PC-9 (cell line): ENCODE data around the gene VPS16. TPM values are rescaled to one million over a fixed set of nuclear protein-coding genes. Genes with fewer than 3 reads are reported as not detected.
"Not testable (repeated sequence)": the region's sequence is repeated elsewhere in the genome, so short reads cannot be mapped to it uniquely, and the experiment has no call there.

ENCODE experiments used
- BruUV-seq: library from RNA; stranded (reverse); fragments of 400-500 nt; replicated peaks from 2 replicates; lab custom pipeline; 2021; lab: Mats Ljungman, UMichigan
- CTCF ChIA-PET: fragments of 300-600 bp; sonication (Branson Sonifier 250); formaldehyde crosslinking; loops from one replicate; lab custom pipeline; 2022; ENCODE audit warnings: antibody characterized with exemption; lab: Charles Lee
- POLR2A ChIA-PET: fragments of 300-600 bp; sonication (Branson Sonifier 250); formaldehyde crosslinking; loops from one replicate; lab custom pipeline; 2022; ENCODE audit warnings: antibody characterized with exemption; ENCODE audit not compliant: unreplicated experiment; lab: Charles Lee
- DNase-seq, 2 experiments: peaks; one replicate each; pipeline versions ENCODE4 v3.0.0 to v3.0.0-alpha.2; 2015 to 2022; ENCODE audit warnings: mixed read lengths in 1 of 2
- H2AFZ ChIP-seq: fragments of 200-600 bp; sonication (generic); 2 replicates; pipeline ENCODE4 v1.8.1; 2017; ENCODE audit warnings: antibody characterized with exemption
- H3F3A ChIP-seq: fragments of 200-600 bp; sonication (generic); 2 replicates; pipeline ENCODE4 v1.8.1; 2017; ENCODE audit warnings: antibody characterized with exemption, mild to moderate bottlenecking, low read depth; ENCODE audit not compliant: insufficient read depth
- H3K27ac ChIP-seq: fragments of 200-600 bp; sonication (generic); 2 replicates; pipeline ENCODE4 v1.6.1; 2016; ENCODE audit warnings: mixed run types
- H3K27me3 ChIP-seq: fragments of 200-600 bp; sonication (generic); 2 replicates; pipeline ENCODE4 v1.6.1; 2016; ENCODE audit warnings: low read depth, mixed run types; ENCODE audit not compliant: insufficient read depth
- H3K36me3 ChIP-seq: fragments of 200-600 bp; sonication (generic); 2 replicates; pipeline ENCODE4 v1.6.1; 2016; ENCODE audit warnings: low read depth, mixed run types
- H3K4me1 ChIP-seq: fragments of 200-600 bp; sonication (generic); replicated peaks from 2 replicates; pipeline ENCODE4 v1.6.1; 2016; ENCODE audit warnings: mixed run types; ENCODE audit not compliant: insufficient read depth
- H3K4me2 ChIP-seq: fragments of 200-600 bp; sonication (generic); 2 replicates; pipeline ENCODE4 v1.6.1; 2017; ENCODE audit warnings: mixed run types
- H3K4me3 ChIP-seq: fragments of 200-600 bp; sonication (generic); 2 replicates; pipeline ENCODE4 v1.6.1; 2016; ENCODE audit warnings: mixed run types
- H3K79me2 ChIP-seq: fragments of 200-600 bp; sonication (generic); 2 replicates; pipeline ENCODE4 v1.6.1; 2017; ENCODE audit warnings: low read depth, mixed run types
- H3K9me2 ChIP-seq: fragments of 200-600 bp; sonication (generic); 2 replicates; pipeline ENCODE4 v1.8.1; 2017; ENCODE audit warnings: mild to moderate bottlenecking; ENCODE audit not compliant: insufficient read depth
- H3K9me3 ChIP-seq: fragments of 200-600 bp; sonication (generic); 2 replicates; pipeline ENCODE4 v1.8.1; 2016; ENCODE audit warnings: low read depth; ENCODE audit not compliant: insufficient read depth
- H4K20me1 ChIP-seq: fragments of 200-600 bp; sonication (generic); 2 replicates; pipeline ENCODE4 v1.8.1; 2017; ENCODE audit not compliant: insufficient read depth
- CTCF ChIP-seq: fragments of 200-600 bp; sonication (generic); conservative IDR thresholded peaks from 2 replicates; pipeline ENCODE4 v1.6.1; 2017; ENCODE audit warnings: mixed run types, antibody characterized with exemption, mild to moderate bottlenecking, moderate library complexity
- EZH2 ChIP-seq: fragments of 200-600 bp; sonication (generic); IDR thresholded peaks from 2 replicates; pipeline ENCODE4 v1.8.0; 2017; ENCODE audit warnings: antibody characterized with exemption, low read depth
- intact Hi-C: fragments of 100-400 bp; cut with micrococcal nuclease; formaldehyde crosslinking; loops from one replicate; pipeline ENCODE4 v1.10.0; 2022; ENCODE audit not compliant: unreplicated experiment
- total RNA-seq: library from RNA; stranded (reverse); gene quantifications from 2 replicates; pipeline ENCODE4 v1.2.3, GENCODE V29; 2021

Gene VPS16
- total RNA-seq, 1 experiment from 2014 or later, result 31.9 TPM

DNA sequence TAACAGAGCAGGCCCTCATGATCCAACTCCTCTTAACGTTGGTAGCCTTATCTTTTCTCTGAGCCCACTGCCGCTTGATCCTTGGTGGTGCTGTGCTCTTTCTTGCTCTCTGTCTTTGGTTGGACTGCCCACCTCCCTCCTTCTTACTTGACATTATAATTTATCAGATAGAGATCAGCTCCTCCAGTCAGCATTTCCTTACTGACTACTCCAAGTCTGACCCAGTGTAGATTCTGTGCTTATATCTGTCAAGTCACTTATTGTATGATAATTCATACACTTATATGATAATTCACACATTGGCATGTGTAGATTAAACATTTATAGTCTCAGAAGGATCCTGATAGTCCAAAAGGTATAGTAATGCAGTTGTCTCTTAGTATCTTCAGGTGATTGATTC lies 50.8 kb downstream of the VPS16 start:
- Histone ChIP-seq H3K4me2 (no peak overlapping the region), H3K4me3 (no peak overlapping the region), H3F3A (no peaks in the 10 kb centered on the region), H3K9me2 (no peaks in the 10 kb centered on the region), H3K79me2 (peaks cover 60% of the 10 kb centered on the region), H3K27ac (no peak overlapping the region), H3K9me3 (no peaks in the 10 kb centered on the region), H4K20me1 (peaks cover 10% of the 10 kb centered on the region), H2AFZ (no peak overlapping the region), H3K4me1 (peaks cover 11% of the 10 kb centered on the region), H3K27me3 (no peaks in the 10 kb centered on the region), H3K36me3 (no peaks in the 10 kb centered on the region)
- ChIA-PET CTCF (interaction anchor here (0.5 kb wide), 1 partner anchor 1001 kb away, joined by 4 read pairs; no protein-coding TSS in a partner anchor), POLR2A (no interaction called here)
- intact Hi-C loops, result no loop called here
- no peak for DNase-seq
- TF ChIP-seq EZH2 (no peak), CTCF (no peak)
- BruUV-seq, result no TSS peak

- POLR2A ChIA-PET, result no interaction called here
These were observed 51.8 kb downstream of the VPS16 start for GRCh38 chr20:2892376-2892775.

GRCh38 chr20:2894221-2894620 lies 53.7 kb downstream of the VPS16 start:
- no peak for DNase-seq
- no TSS peak for BruUV-seq
- CTCF ChIA-PET, result no interaction called here
- Histone ChIP-seq H3K4me1 (peaks cover 4% of the 10 kb centered on the region; the same call in 1 of the 2 replicates), H3K4me3 (no peak overlapping the region), H3K27ac (no peak overlapping the region), H3K27me3 (no peaks in the 10 kb centered on the region), H4K20me1 (no peaks in the 10 kb centered on the region), H3K79me2 (peaks cover 37% of the 10 kb centered on the region), H3K36me3 (no peaks in the 10 kb centered on the region), H3K9me2 (no peaks in the 10 kb centered on the region), H3K9me3 (no peaks in the 10 kb centered on the region), H3K4me2 (no peak overlapping the region), H3F3A (no peaks in the 10 kb centered on the region), H2AFZ (no peak overlapping the region)
- intact Hi-C loops, result no loop called here
- TF ChIP-seq CTCF (no peak), EZH2 (no peak)
- POLR2A ChIA-PET, result no interaction called here

More at GRCh38 chr20:2892376-2892775, 51.8 kb downstream of the VPS16 start:
- TF ChIP-seq EZH2 (no peak), CTCF (no peak)
- Histone ChIP-seq H3K27ac (no peak overlapping the region), H3K79me2 (peaks cover 53% of the 10 kb centered on the region), H3F3A (no peaks in the 10 kb centered on the region), H3K4me3 (no peak overlapping the region), H3K27me3 (no peaks in the 10 kb centered on the region), H2AFZ (no peak overlapping the region), H3K9me3 (no peaks in the 10 kb centered on the region), H4K20me1 (peaks cover 5% of the 10 kb centered on the region; the same call in 1 of the 2 replicates), H3K4me2 (no peak overlapping the region), H3K36me3 (no peaks in the 10 kb centered on the region), H3K9me2 (no peaks in the 10 kb centered on the region), H3K4me1 (peaks cover 11% of the 10 kb centered on the region)
- BruUV-seq, result no TSS peak
- no peak for DNase-seq
- CTCF ChIA-PET, result no interaction called here
- intact Hi-C loops, result no loop called here

DNA sequence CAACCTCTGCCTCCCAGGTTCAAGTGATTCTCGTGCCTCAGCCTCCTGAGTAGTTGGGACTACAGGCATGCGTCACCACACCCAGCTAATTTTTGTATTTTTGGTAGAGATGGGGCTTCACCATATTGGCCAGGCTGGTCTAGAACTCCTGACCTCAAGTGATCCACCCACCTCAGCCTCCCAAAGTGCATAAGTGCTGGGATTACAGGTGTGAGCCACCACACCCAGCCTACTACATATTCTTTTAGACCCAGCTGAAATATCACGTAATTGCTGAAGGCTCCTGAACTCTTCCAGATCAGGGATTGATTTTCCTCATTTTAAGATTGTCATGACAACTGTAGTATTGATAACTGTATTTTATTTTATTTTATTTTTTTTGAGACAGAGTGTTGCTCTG lies 54.6 kb downstream of the VPS16 start:
- H3K27ac ChIP-seq, H4K20me1 ChIP-seq, H3K9me3 ChIP-seq, intact Hi-C loops, H2AFZ ChIP-seq, H3K4me1 ChIP-seq, BruUV-seq, DNase-seq, CTCF ChIA-PET, H3K27me3 ChIP-seq, H3K4me3 ChIP-seq, H3F3A ChIP-seq, H3K9me2 ChIP-seq, H3K4me2 ChIP-seq, POLR2A ChIA-PET, H3K36me3 ChIP-seq: not testable (repeated sequence)
- peaks cover 34% of the 10 kb centered on the region for H3K79me2 ChIP-seq
